Hepatocyte (in vitro differentiated cells): ENCODE results near the gene SAXO2.

Experiments used
- EZH2phosphoT487 ChIP-seq: fragments of 200-600 bp; sonication (generic); IDR thresholded peaks from one replicate; pipeline ENCODE4 v1.6.1; 2018; ENCODE audit warnings: antibody characterized with exemption, mild to moderate bottlenecking, low read depth, moderate library complexity; ENCODE audit not compliant: unreplicated experiment, severe bottlenecking
- TF ChIP-seq, protein P1 (sequence below): fragments of 200-600 bp; sonication (generic); IDR thresholded peaks from 2 replicates; pipeline ENCODE4 v1.5.1; 2016; ENCODE audit warnings: antibody characterized with exemption, mild to moderate bottlenecking; ENCODE audit not compliant: poor library complexity

DNA sequence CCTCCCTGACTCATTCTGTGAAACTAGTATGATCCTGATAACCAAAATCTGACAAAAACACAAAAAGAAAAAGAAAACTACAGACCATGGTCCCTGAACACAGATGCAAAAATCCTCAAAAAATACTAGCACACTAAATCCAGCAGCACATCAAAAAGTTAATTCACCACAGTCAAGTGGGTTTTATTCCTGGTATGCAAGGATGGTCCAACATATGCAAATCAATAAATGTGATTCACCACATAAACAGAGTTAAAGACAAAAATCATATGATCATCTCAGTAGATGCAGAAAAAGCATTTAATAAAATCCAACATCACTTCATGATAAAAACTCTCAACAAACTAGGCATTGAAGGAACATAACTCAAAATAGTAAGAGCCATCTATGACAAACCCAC, 12.8 kb downstream of the SAXO2 start:
- TF ChIP-seq, protein P1, sequence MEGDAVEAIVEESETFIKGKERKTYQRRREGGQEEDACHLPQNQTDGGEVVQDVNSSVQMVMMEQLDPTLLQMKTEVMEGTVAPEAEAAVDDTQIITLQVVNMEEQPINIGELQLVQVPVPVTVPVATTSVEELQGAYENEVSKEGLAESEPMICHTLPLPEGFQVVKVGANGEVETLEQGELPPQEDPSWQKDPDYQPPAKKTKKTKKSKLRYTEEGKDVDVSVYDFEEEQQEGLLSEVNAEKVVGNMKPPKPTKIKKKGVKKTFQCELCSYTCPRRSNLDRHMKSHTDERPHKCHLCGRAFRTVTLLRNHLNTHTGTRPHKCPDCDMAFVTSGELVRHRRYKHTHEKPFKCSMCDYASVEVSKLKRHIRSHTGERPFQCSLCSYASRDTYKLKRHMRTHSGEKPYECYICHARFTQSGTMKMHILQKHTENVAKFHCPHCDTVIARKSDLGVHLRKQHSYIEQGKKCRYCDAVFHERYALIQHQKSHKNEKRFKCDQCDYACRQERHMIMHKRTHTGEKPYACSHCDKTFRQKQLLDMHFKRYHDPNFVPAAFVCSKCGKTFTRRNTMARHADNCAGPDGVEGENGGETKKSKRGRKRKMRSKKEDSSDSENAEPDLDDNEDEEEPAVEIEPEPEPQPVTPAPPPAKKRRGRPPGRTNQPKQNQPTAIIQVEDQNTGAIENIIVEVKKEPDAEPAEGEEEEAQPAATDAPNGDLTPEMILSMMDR, result no peak
- TF ChIP-seq EZH2phosphoT487, result no peak
